HG03520 (cell line): ENCODE results near the gene ABI2.
"Not testable (repeated sequence)": the region's sequence is repeated elsewhere in the genome, so short reads cannot be mapped to it uniquely, and the experiment has no call there.

Experiments used
- ATAC-seq: cut with Tn5 transposase; IDR thresholded peaks from one replicate; pipeline ENCODE4 v1.9.1; 2021; ENCODE audit warnings: mild to moderate bottlenecking, moderate library complexity; ENCODE audit not compliant: unreplicated experiment

The ABI2 gene

GRCh38 chr2:203354966-203355365 is 26.8 kb downstream of the ABI2 start:
- ATAC-seq: no peak

GRCh38 chr2:203359450-203359849 is 31.3 kb downstream of the ABI2 start:
- no peak for ATAC-seq

- no peak for ATAC-seq
Measured at GRCh38 chr2:203360833-203361430, 32.7 kb downstream of the ABI2 start.

- no peak for ATAC-seq
Measured at GRCh38 chr2:203361495-203361894, 33.3 kb downstream of the ABI2 start.

GRCh38 chr2:203361922-203362321 is 33.7 kb downstream of the ABI2 start:
- no peak for ATAC-seq

GRCh38 chr2:203366639-203367466 is 38.7 kb downstream of the ABI2 start:
- ATAC-seq: no peak

- ATAC-seq: not testable (repeated sequence)
Measured at GRCh38 chr2:203372706-203373105, 44.5 kb downstream of the ABI2 start.

- no peak for ATAC-seq
Measured at GRCh38 chr2:203376173-203376572, 48.0 kb downstream of the ABI2 start.

- ATAC-seq: no peak
Measured at GRCh38 chr2:203379156-203379555, 51.0 kb downstream of the ABI2 start.

GRCh38 chr2:203383038-203383437 is 54.8 kb downstream of the ABI2 start:
- no peak for ATAC-seq

GRCh38 chr2:203388153-203388552 is 60.0 kb downstream of the ABI2 start:
- not testable (repeated sequence) for ATAC-seq

- no peak for ATAC-seq
Measured at GRCh38 chr2:203394519-203395227, 66.5 kb downstream of the ABI2 start.

- no peak for ATAC-seq
Measured at GRCh38 chr2:203395858-203396257, 67.7 kb downstream of the ABI2 start.

- no peak for ATAC-seq
Measured at GRCh38 chr2:203396667-203397066, 68.5 kb downstream of the ABI2 start.

- ATAC-seq: no peak
Measured at GRCh38 chr2:203399031-203399430, 70.8 kb downstream of the ABI2 start.

- no peak for ATAC-seq
Measured at GRCh38 chr2:203400805-203401585, 72.8 kb downstream of the ABI2 start.

GRCh38 chr2:203404996-203405395 is 76.8 kb downstream of the ABI2 start:
- no peak for ATAC-seq

- ATAC-seq: no peak
Measured at GRCh38 chr2:203407496-203407895, 79.3 kb downstream of the ABI2 start.

- no peak for ATAC-seq
Measured at GRCh38 chr2:203412546-203413331, 84.5 kb downstream of the ABI2 start.

- no peak for ATAC-seq
Measured at GRCh38 chr2:203413796-203414195, 85.6 kb downstream of the ABI2 start.
